Brain microvascular endothelial cell (primary cell): ENCODE results near the gene SHCBP1L.

Source experiments
- DNase-seq: peaks from one replicate; pipeline ENCODE4 v3.0.0-alpha.2; 2020
- H3K27ac ChIP-seq: fragments of 250-450 bp; sonication (Bioruptor Pico); 2 replicates; pipeline ENCODE4 v1.5.1; 2020; ENCODE audit warnings: mild to moderate bottlenecking, moderate library complexity
- H3K27me3 ChIP-seq: fragments of 250-450 bp; sonication (Bioruptor Pico); replicated peaks from 2 replicates; pipeline ENCODE4 v1.5.1; 2020; ENCODE audit warnings: mild to moderate bottlenecking
- H3K36me3 ChIP-seq: fragments of 250-450 bp; sonication (Bioruptor Pico); replicated peaks from 2 replicates; pipeline ENCODE4 v1.5.1; 2020; ENCODE audit warnings: mild to moderate bottlenecking
- H3K4me3 ChIP-seq: 2 replicates; pipeline ENCODE4 v1.5.1; 2011; ENCODE audit warnings: low read depth, mild to moderate bottlenecking, control low read depth, low read length, moderate library complexity
- CTCF ChIP-seq: IDR thresholded peaks from 2 replicates; pipeline ENCODE4 v1.5.1; 2011; ENCODE audit warnings: low read depth, mild to moderate bottlenecking, moderate library complexity, low read length, control low read depth, inconsistent platforms; ENCODE audit errors: missing control alignments
- in situ Hi-C: cut with HindIII; loops from 2 replicates; pipeline ENCODE4 v1.10.0; 2017; ENCODE audit warnings: low sequenced_read_pairs, low pct_ligation_motif_present

SHCBP1L gene

GRCh38 chr1:182984138-182984537, 31.2 kb upstream of the SHCBP1L start:
- H3K27me3 ChIP-seq = no peaks in the 10 kb centered on the region
- TF ChIP-seq CTCF = no peak
- no peak overlapping the region for H3K4me3 ChIP-seq
- no peak for DNase-seq
- no peak overlapping the region for H3K27ac ChIP-seq
- H3K36me3 ChIP-seq = no peaks in the 10 kb centered on the region
- in situ Hi-C loops = no loop called here

- in situ Hi-C loops = no loop called here
- no peak for TF ChIP-seq CTCF
- Histone ChIP-seq H3K36me3 (no peaks in the 10 kb centered on the region), H3K27me3 (no peaks in the 10 kb centered on the region), H3K27ac (no peak overlapping the region), H3K4me3 (no peak overlapping the region)
- DNase-seq = no peak
These were observed 25.3 kb upstream of the SHCBP1L start for GRCh38 chr1:182978151-182978853.

- no peaks in the 10 kb centered on the region for H3K36me3 ChIP-seq
- no peak for TF ChIP-seq CTCF
- no peak for DNase-seq
- no peak overlapping the region for H3K27ac ChIP-seq
- no peak overlapping the region for H3K4me3 ChIP-seq
- H3K27me3 ChIP-seq = no peaks in the 10 kb centered on the region
- in situ Hi-C loops = no loop called here
These were observed 24.5 kb upstream of the SHCBP1L start for GRCh38 chr1:182977480-182977879.

GRCh38 chr1:182974506-182975191, 21.7 kb upstream of the SHCBP1L start:
- no peak for DNase-seq
- H3K27me3 ChIP-seq = no peaks in the 10 kb centered on the region
- no peak overlapping the region for H3K27ac ChIP-seq
- no peak for TF ChIP-seq CTCF
- in situ Hi-C loops = no loop called here
- H3K36me3 ChIP-seq = no peaks in the 10 kb centered on the region
- no peak overlapping the region for H3K4me3 ChIP-seq

GRCh38 chr1:182972829-182973228, 19.9 kb upstream of the SHCBP1L start:
- in situ Hi-C loops = no loop called here
- no peaks in the 10 kb centered on the region for H3K36me3 ChIP-seq
- no peak for DNase-seq

More at GRCh38 chr1:182972829-182973228, 19.9 kb upstream of the SHCBP1L start:
- TF ChIP-seq CTCF = no peak
- no peak overlapping the region for H3K27ac ChIP-seq
- H3K4me3 ChIP-seq = no peak overlapping the region
- H3K27me3 ChIP-seq = no peaks in the 10 kb centered on the region
